Iris pigment epithelial cell (primary cell): ENCODE data around the gene HERPUD1.
"Not testable (repeated sequence)": the region's sequence is repeated elsewhere in the genome, so short reads cannot be mapped to it uniquely, and the experiment has no call there.

ENCODE experiments used
- DNase-seq: peaks from one replicate; pipeline ENCODE4 v3.0.0-alpha.2; 2011; ENCODE audit warnings: low read depth

The HERPUD1 gene

DNA sequence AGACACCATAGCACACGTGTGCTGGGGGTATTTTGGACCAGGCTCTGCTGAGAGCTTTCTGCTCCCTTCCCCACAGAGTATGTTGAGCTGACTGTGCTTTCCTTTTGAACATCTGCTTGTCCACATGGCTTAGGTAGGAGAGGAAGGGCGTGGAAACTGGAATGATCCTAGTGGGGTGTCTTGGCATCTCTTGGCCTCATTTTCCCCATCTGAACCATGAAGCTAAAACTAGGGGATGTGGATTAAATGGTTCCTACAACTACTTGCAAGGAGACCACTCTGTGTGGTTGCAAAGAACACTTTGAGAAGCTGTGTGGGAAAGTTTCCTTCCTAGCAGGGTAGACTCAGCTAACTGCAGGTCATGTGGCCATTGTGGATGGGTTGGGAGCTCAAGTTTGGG, 50.8 kb downstream of the HERPUD1 start:
- DNase-seq: no peak

- no peak for DNase-seq
These were observed 51.3 kb downstream of the HERPUD1 start for GRCh38 chr16:56983211-56983751.

GRCh38 chr16:56984639-56985038, 52.7 kb downstream of the HERPUD1 start:
- no peak for DNase-seq

DNA sequence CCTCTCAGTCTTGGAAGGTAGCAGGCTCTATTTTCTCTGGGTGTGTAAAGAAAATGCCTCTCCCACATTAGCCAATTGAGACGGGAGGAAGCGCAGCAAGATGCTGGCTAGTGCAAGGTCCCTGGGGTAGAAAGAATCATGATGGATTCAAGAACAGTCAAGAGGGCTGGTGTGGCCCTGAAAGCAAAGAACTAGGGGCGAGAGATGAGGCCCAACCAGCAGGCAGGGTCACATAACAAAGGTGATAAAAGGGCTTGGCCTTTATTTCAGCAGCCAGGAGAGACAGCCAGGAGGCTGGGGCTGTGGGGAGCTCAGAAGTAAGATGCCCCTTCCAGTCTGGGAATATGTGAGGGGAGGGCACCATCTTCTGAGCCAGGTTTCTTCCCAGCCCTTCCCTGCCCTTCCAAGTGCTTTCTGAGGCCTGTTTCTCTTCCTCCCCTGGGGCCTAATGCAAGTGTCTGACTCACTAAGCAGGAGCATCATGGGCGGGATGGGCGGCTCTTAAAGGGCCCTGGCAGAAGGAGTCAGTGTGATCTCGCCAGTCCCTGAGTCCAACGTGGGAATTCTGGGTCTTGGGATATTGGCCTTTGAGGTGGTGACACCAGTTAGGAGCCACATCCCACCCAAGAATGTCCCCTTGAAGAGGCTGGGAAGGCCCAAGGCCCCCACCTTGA, 53.5 kb downstream of the HERPUD1 start:
- peak; percentile 88 for DNase-seq

- DNase-seq: no peak
These were observed 54.0 kb downstream of the HERPUD1 start for GRCh38 chr16:56985962-56986360.

DNA sequence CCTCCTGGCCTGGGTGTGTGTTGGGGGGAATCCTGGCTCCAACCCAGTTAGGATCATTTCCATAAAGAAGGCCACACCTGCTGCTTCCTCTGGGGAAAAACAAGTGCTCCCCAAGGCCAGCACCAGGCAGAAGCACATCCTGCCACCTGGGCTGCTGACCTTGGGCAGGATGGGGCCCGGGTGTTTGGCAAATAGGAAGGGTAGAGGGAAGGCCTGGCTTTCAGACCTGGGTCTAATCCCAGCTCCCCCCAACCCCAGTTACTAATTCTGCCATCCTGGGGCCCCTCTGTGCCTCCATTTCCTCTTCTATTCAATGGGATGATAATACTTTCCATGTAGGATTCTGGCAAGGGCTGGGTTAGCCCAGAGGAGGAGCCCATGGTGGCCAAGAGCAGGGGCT, 54.4 kb downstream of the HERPUD1 start:
- DNase-seq: no peak

GRCh38 chr16:56986908-56987307, 55.0 kb downstream of the HERPUD1 start:
- not testable (repeated sequence) for DNase-seq

DNA sequence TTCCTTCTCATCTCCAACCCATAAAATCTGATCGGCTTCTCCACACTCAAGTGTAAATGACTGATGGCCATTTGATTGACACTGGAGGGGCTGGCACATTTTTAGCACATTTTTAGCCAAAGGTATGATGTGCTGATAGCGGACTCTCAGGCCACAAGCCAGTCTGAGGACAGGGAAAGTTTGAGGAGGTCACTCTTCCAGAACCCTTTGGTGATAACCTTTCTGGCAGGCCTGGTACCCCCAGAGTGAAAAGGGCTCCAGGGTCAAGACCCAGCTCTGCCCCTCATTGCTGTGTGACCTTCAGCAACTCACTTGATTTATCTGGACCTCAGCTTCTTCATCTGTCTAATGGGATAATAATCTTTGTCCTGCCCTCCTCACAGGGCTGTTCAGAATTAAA, 55.8 kb downstream of the HERPUD1 start:
- no peak for DNase-seq

DNA sequence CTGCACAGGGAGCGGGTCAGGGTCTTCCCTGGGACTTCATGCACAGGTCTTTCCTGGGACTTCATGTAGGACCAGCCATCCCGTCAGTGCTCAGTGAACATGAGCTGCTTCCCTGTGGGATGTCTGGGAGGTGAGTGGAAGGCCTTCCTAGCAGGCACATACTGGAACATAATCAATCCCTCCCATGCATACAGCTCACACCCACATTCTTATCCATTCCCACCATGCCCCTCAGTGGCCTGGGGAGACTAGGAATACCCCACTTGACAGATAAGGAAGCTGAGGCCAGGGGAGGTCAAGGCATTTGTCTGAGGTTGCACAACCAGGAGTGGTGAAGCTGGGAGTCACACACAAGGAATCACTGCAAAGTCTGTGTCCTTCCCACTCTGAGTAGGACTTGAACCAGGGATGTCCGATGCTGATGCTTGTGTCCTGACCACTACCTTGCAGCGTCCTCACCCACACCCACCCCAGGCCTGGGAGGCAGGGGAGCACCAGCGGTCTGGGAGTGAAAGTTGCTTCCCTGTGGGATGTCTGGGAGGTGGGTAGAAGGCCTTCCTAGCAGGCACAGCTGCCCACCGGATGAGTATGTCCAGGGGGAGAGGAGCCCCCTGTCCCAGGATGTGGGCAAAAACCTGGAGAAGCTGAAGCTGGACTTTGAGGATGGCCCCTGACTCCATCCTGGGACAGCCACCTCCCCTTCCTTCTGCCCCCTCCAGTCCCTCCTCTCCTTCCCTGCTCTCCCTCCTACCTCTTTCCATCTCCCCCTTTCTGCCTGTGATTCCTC, 56.4 kb downstream of the HERPUD1 start:
- peak; percentile 41 for DNase-seq

GRCh38 chr16:56988948-56989945, 57.3 kb downstream of the HERPUD1 start, which contains the start of gene NLRC5:
TSS of gene NLRC5 (plus strand) at chr16:56989557. CDS start at chr16:57020713, 31,156 bp downstream.
- peak; percentile 85 for DNase-seq

DNA sequence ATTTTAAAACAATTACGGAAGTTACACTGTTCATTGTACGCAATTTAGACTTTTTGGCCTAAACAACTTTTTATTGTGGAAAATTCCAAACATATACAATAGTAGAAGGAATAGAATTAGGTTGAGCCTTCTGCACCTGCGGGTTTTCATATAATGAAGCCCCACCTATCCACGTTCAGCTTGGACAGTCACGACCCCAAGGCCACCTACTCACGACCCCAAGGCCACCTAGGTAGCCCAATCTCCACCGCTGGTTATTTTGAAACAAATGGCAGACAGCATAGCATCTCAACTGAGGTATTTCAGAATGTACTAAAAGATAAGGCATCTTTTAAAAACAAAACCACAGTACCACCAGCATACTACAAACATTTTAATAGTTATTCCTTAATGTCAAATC, 58.0 kb downstream of the HERPUD1 start:
- no peak for DNase-seq

DNA sequence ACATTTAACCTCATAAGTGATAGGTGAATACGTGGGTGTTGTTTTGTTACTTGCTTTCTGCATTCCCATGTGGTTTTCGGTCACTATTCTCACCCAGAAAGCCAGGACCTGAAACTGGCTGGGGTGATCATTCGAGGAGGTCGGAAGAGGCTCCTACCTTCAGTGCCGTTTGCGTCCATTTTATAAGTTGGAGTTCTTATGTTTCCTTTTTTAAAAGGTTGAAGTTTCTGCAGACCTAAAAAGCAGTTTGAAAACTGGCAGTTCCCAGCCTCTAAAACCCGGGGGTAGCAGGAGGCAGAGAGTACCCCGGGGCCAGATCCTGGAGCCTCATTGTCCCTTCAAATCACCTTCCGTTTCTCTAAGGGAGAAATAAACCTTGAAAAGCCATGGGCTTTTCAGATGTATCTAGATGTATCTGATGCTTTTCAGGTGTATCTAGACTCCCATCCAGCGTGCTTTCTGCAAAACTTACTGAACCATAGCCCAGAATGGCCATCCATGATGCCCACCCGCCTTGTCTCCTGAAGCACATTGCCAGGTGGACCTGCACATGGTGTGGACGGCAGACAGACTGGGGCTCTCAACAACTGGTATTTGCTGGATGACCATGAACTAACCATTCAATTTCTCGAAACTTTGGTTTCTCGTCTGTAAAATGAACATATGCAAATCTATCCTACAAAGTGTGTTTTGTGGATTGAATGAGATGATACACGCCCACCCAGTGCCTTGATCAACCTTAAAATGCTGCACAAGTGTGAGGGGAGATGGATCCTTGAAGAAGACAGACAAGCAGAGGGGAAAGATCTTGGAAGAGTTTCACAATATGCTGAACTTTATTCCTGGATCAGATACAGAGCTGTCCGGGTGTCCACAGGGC, 58.7 kb downstream of the HERPUD1 start:
- no peak for DNase-seq

DNA sequence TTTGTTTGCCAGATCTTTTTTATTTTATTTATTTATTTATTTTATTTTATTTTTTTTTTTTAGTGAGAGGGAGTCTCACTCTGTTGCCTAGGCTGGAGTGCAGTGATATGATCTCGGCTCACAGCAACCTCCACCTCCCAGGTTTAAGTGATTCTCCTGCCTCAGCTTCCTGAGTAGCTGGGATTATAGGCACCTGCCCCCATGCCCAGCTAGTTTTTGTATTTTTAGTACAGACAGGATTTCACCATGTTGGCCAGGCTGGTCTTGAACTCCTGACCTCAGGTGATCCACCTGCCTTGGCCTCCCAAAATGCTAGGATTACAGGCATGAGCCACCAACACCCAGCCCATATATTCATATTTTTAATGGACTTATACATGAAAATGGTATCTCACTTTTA, 60.5 kb downstream of the HERPUD1 start:
- not testable (repeated sequence) for DNase-seq

- DNase-seq: peak; percentile 59
These were observed 61.3 kb downstream of the HERPUD1 start for GRCh38 chr16:56993204-56993603.

DNA sequence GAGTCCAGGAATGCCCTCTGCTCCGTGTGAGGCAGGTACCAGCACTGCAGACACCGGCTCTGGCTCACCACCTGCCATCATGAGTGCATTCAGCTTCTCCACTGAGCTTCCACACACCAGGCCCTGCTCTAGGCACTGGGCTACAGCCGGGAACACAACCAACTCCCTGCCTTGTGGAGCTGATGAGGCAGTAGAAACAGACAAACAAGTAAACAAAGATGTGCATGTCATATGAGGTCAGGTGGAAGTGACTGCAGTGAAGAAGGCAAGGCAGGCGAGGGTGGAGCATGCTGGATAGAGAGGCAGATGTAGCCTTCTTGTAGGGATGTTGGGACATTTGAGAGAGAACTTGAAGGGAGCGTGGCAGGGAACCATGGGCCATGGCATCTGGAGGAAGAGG, 62.4 kb downstream of the HERPUD1 start:
- DNase-seq: no peak
